ENCODE results near the gene ZNF836.

GRCh38 chr19:52188822-52189734 is 17.7 kb upstream of the ZNF836 start:
- TF ChIP-seq CTCF (IDR thresholded peaks at IDR 0.05) (peak in 1 of 3 donors; percentile 30), POLR2A (IDR thresholded peaks at IDR 0.05) (peak; percentile 60), POLR2AphosphoS5 (IDR thresholded peaks at IDR 0.05) (peak in 1 of 3 donors; percentile 18)
